OCI-LY3 (cell line): ENCODE data around the gene ANKRD11.
"Not testable (repeated sequence)": the region's sequence is repeated elsewhere in the genome, so short reads cannot be mapped to it uniquely, and the experiment has no call there.

Experiments used
- H2AFZ ChIP-seq: fragments of 200-600, 300-600 bp; shearing (Covaris generic); 2 replicates; pipeline ENCODE4 v1.6.0; 2014; ENCODE audit warnings: antibody characterized with exemption, low read depth, low read length
- H3K27ac ChIP-seq: fragments of 200-600, 300-600 bp; sonication (generic); 2 replicates; pipeline ENCODE4 v1.5.1; 2014; ENCODE audit warnings: mild to moderate bottlenecking, low read length, moderate library complexity, mixed read lengths
- H3K27me3 ChIP-seq: fragments of 200-600, 300-600 bp; sonication (generic); 2 replicates; pipeline ENCODE4 v1.6.1; 2014; ENCODE audit warnings: low read depth, low read length, mixed read lengths
- H3K36me3 ChIP-seq: fragments of 200-600, 300-600 bp; sonication (generic); replicated peaks from 2 replicates; pipeline ENCODE3; 2014; ENCODE audit warnings: low read depth, low read length, mixed read lengths
- H3K4me1 ChIP-seq: fragments of 300-600, 200-600 bp; sonication (generic); 2 replicates; pipeline ENCODE4 v1.6.1; 2014; ENCODE audit warnings: low read length, mixed read lengths
- H3K4me2 ChIP-seq: fragments of 200-600, 300-600 bp; sonication (generic); 2 replicates; pipeline ENCODE4 v1.6.1; 2014; ENCODE audit warnings: low read length, mixed read lengths
- H3K4me3 ChIP-seq: fragments of 300-600, 200-600 bp; sonication (generic); 2 replicates; pipeline ENCODE4 v1.5.1; 2014; ENCODE audit warnings: antibody characterized with exemption, mild to moderate bottlenecking, low read length, moderate library complexity
- H3K79me2 ChIP-seq: fragments of 300-600, 200-600 bp; shearing (Covaris generic); 2 replicates; pipeline ENCODE4 v1.6.1; 2014; ENCODE audit warnings: mild to moderate bottlenecking, low read length, mixed read lengths
- H3K9ac ChIP-seq: fragments of 300-600, 200-600 bp; shearing (Covaris generic); 2 replicates; pipeline ENCODE4 v1.6.0; 2014; ENCODE audit warnings: mild to moderate bottlenecking, low read length, moderate library complexity
- H3K9me3 ChIP-seq: fragments of 200-600, 300-600 bp; shearing (Covaris generic); 2 replicates; pipeline ENCODE4 v1.6.1; 2014; ENCODE audit warnings: low read length, mixed read lengths; ENCODE audit not compliant: insufficient read depth
- H4K20me1 ChIP-seq: fragments of 200-600, 300-600 bp; sonication (generic); 2 replicates; pipeline ENCODE4 v1.6.1; 2016; ENCODE audit warnings: low read length, mixed read lengths; ENCODE audit not compliant: insufficient read depth
- CTCF ChIP-seq: fragments of 200-600, 300-600 bp; sonication (generic); IDR thresholded peaks from 2 replicates; pipeline ENCODE4 v1.5.1; 2014; ENCODE audit warnings: antibody characterized with exemption, low read length, low read depth
- EZH2phosphoT487 ChIP-seq: fragments of 200-600 bp; shearing (Covaris generic); IDR thresholded peaks from 2 replicates; pipeline ENCODE4 v1.6.1; 2018; ENCODE audit warnings: antibody characterized with exemption, mixed run types, low read depth

The ANKRD11 gene

GRCh38 chr16:89248196-89248982, 242.0 kb downstream of the ANKRD11 start:
- no peaks in the 10 kb centered on the region for H3K79me2 ChIP-seq
- H3K27ac ChIP-seq, result no peak overlapping the region
- no peaks in the 10 kb centered on the region for H4K20me1 ChIP-seq
- H2AFZ ChIP-seq, result no peak overlapping the region
- no peaks in the 10 kb centered on the region for H3K36me3 ChIP-seq
- H3K27me3 ChIP-seq, result no peaks in the 10 kb centered on the region
- TF ChIP-seq EZH2phosphoT487, result no peak
- no peak for TF ChIP-seq CTCF
- H3K9me3 ChIP-seq, result no peaks in the 10 kb centered on the region
- no peak overlapping the region for H3K9ac ChIP-seq
- H3K4me1 ChIP-seq, result no peaks in the 10 kb centered on the region
- no peak overlapping the region for H3K4me3 ChIP-seq
- no peak overlapping the region for H3K4me2 ChIP-seq

- H3K4me3 ChIP-seq, H3K9ac ChIP-seq, H3K4me2 ChIP-seq, H4K20me1 ChIP-seq, H3K4me1 ChIP-seq, H2AFZ ChIP-seq, H3K36me3 ChIP-seq, H3K79me2 ChIP-seq, H3K9me3 ChIP-seq, H3K27me3 ChIP-seq, H3K27ac ChIP-seq: not testable (repeated sequence)
Measured at GRCh38 chr16:89247734-89248075, 242.7 kb downstream of the ANKRD11 start.

GRCh38 chr16:89246903-89247733, 243.2 kb downstream of the ANKRD11 start:
- Histone ChIP-seq H3K9ac (no peak overlapping the region), H3K4me3 (no peak overlapping the region), H3K27ac (no peak overlapping the region), H3K79me2 (no peaks in the 10 kb centered on the region), H2AFZ (no peak overlapping the region), H3K9me3 (no peaks in the 10 kb centered on the region), H3K36me3 (no peaks in the 10 kb centered on the region), H3K27me3 (no peaks in the 10 kb centered on the region), H3K4me1 (no peaks in the 10 kb centered on the region), H3K4me2 (no peak overlapping the region), H4K20me1 (no peaks in the 10 kb centered on the region)
- TF ChIP-seq EZH2phosphoT487, result no peak
- no peak for TF ChIP-seq CTCF

DNA sequence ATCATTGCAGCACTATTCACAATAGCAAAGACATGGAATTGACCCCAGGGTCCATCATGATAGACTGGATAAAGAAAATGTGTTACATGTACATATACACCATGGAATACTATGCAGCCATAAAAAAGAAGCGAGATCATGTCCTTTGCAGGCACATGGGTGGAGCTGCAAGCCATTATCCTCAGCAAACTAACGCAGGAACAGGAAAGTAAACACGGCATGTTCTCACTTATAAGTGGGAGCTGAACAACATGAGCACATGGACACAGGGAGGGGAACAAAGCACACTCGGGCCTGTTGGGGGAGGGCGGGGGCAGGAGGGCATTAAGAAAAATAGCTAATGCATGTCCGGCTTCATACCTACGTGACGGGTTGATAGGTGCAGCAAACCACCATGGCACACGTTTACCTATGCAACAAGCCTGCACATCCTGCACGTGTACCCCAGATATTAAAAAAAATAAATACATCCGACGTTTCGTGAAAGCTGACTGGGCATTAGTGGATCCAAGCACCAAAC, 243.9 kb downstream of the ANKRD11 start:
- H2AFZ ChIP-seq, result no peak overlapping the region

More for the DNA sequence above, 243.9 kb downstream of the ANKRD11 start:
- TF ChIP-seq CTCF (no peak), EZH2phosphoT487 (no peak)
- H3K79me2 ChIP-seq, result peaks cover 5% of the 10 kb centered on the region
- no peak overlapping the region for H3K9ac ChIP-seq
- no peak overlapping the region for H3K4me3 ChIP-seq
- H3K4me2 ChIP-seq, result no peak overlapping the region
- H3K27ac ChIP-seq, result no peak overlapping the region
- no peaks in the 10 kb centered on the region for H3K9me3 ChIP-seq
- H3K27me3 ChIP-seq, result no peaks in the 10 kb centered on the region
- H3K4me1 ChIP-seq, result no peaks in the 10 kb centered on the region
- H3K36me3 ChIP-seq, result no peaks in the 10 kb centered on the region
- H4K20me1 ChIP-seq, result no peaks in the 10 kb centered on the region
